Measurements from ENCODE around the gene NCAPG. TPM values are rescaled to one million over a fixed set of nuclear protein-coding genes. Genes with fewer than 3 reads are reported as not detected.
"Not testable (repeated sequence)": the region's sequence is repeated elsewhere in the genome, so short reads cannot be mapped to it uniquely, and the experiment has no call there.

NCAPG gene
- total and polyA plus RNA-seq, 8 donors, result 0.09 to 1.3 (median 0.30) TPM; not detected in 1

DNA sequence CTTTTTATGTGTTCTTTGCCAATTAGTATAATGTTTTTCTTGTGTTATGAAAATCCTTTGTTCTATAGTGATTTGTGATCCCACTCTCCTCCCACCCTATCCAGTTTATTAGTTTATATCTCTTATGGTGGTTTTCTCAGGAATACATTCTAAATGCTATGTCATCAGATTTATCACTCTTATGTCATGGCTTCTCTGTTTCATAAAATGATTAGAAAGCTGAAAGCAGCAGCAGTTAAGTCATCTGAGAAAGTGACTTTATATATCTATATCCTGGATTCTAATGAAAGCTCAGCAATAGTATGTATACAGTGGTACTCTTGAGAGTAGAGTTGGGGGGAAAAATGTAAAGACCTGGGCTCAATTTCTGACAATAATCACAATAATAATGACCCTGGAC is 41.2 kb downstream of the NCAPG start:
- Histone ChIP-seq H3K36me3 (no peaks in the 10 kb centered on the region), H3K4me3 (no peak overlapping the region), H3K27me3 (no peaks in the 10 kb centered on the region), H3K4me1 (no peaks in the 10 kb centered on the region), H3K27ac (no peak overlapping the region), H3K9me3 (no peaks in the 10 kb centered on the region)
- FAIRE-seq, result no peak
- TF ChIP-seq, protein P1, sequence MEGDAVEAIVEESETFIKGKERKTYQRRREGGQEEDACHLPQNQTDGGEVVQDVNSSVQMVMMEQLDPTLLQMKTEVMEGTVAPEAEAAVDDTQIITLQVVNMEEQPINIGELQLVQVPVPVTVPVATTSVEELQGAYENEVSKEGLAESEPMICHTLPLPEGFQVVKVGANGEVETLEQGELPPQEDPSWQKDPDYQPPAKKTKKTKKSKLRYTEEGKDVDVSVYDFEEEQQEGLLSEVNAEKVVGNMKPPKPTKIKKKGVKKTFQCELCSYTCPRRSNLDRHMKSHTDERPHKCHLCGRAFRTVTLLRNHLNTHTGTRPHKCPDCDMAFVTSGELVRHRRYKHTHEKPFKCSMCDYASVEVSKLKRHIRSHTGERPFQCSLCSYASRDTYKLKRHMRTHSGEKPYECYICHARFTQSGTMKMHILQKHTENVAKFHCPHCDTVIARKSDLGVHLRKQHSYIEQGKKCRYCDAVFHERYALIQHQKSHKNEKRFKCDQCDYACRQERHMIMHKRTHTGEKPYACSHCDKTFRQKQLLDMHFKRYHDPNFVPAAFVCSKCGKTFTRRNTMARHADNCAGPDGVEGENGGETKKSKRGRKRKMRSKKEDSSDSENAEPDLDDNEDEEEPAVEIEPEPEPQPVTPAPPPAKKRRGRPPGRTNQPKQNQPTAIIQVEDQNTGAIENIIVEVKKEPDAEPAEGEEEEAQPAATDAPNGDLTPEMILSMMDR (IDR thresholded peaks at IDR 0.05), result no peak
- intact Hi-C loops (cut with DNase I), result no loop called here
- ATAC-seq, result no peak
- DNase-seq, result no peak

- TF ChIP-seq, protein P1 (IDR thresholded peaks at IDR 0.05), result no peak
- ATAC-seq (no peak), DNase-seq (no peak), FAIRE-seq (no peak)
- Histone ChIP-seq H3K4me3 (no peak overlapping the region), H3K4me1 (no peaks in the 10 kb centered on the region), H3K9me3 (no peaks in the 10 kb centered on the region), H3K27ac (no peak overlapping the region), H3K36me3 (no peaks in the 10 kb centered on the region), H3K27me3 (no peaks in the 10 kb centered on the region)
- 88% methylated on average over 3 of the region's 3 CpGs for WGBS, 2 donors
- intact Hi-C loops (cut with DNase I), result no loop called here
These were observed 43.3 kb downstream of the NCAPG start for GRCh38 chr4:17854036-17854435.

- ATAC-seq, result no peak
- no peak for DNase-seq
- H3K9me3 ChIP-seq, result no peaks in the 10 kb centered on the region
- H3K4me3 ChIP-seq, result no peak overlapping the region
- H3K27ac ChIP-seq, result no peak overlapping the region
- TF ChIP-seq, protein P1 (IDR thresholded peaks at IDR 0.05), result no peak
- H3K36me3 ChIP-seq, result no peaks in the 10 kb centered on the region
- no peaks in the 10 kb centered on the region for H3K4me1 ChIP-seq
- no peak for FAIRE-seq
- WGBS, 2 donors, result 72 to 76% methylated on average over 5 of the region's 5 CpGs
- intact Hi-C loops (cut with DNase I), result no loop called here
- no peaks in the 10 kb centered on the region for H3K27me3 ChIP-seq
These were observed 49.1 kb downstream of the NCAPG start for GRCh38 chr4:17859793-17860406.

- H3K36me3 ChIP-seq; H3K27ac ChIP-seq; DNase-seq; H3K9me3 ChIP-seq; H3K27me3 ChIP-seq; H3K4me1 ChIP-seq; intact Hi-C loops (cut with DNase I); H3K4me3 ChIP-seq; FAIRE-seq; ATAC-seq: not testable (repeated sequence)
These were observed 51.1 kb downstream of the NCAPG start for GRCh38 chr4:17861906-17862305.

- TF ChIP-seq, protein P1 (IDR thresholded peaks at IDR 0.05), result no peak
- intact Hi-C loops (cut with DNase I), result no loop called here
- Histone ChIP-seq H3K9me3 (no peaks in the 10 kb centered on the region), H3K36me3 (no peaks in the 10 kb centered on the region), H3K27ac (no peak overlapping the region), H3K4me1 (no peaks in the 10 kb centered on the region), H3K27me3 (no peaks in the 10 kb centered on the region), H3K4me3 (no peak overlapping the region)
- FAIRE-seq, result no peak
- DNase-seq, result no peak
- WGBS, 2 donors, result 95 to 100% methylated on average over 1 of the region's 1 CpG
- peak in 1 of 4 donors; percentile 12 for ATAC-seq
These were observed 55.1 kb downstream of the NCAPG start for GRCh38 chr4:17865866-17866363.
